ENCODE measurements around the gene AQP9.

AQP9 gene

GRCh38 chr15:58141894-58142293, 3.7 kb downstream of the AQP9 start:
- DNase-seq = no peak

- DNase-seq = no peak
These were observed 4.8 kb downstream of the AQP9 start for GRCh38 chr15:58142827-58143461.

GRCh38 chr15:58145606-58146005, 7.4 kb downstream of the AQP9 start:
- no peak for DNase-seq

- no peak for DNase-seq
These were observed 8.0 kb downstream of the AQP9 start for GRCh38 chr15:58146211-58146610.

GRCh38 chr15:58146749-58147148, 8.6 kb downstream of the AQP9 start:
- no peak for DNase-seq

GRCh38 chr15:58147171-58147611, 9.0 kb downstream of the AQP9 start:
- DNase-seq = no peak

GRCh38 chr15:58148120-58148519, 9.9 kb downstream of the AQP9 start:
- no peak for DNase-seq

- DNase-seq = no peak
These were observed 10.7 kb downstream of the AQP9 start for GRCh38 chr15:58148633-58149445.

GRCh38 chr15:58154769-58155168, 16.6 kb downstream of the AQP9 start:
- no peak for DNase-seq

- DNase-seq = no peak
These were observed 21.7 kb downstream of the AQP9 start for GRCh38 chr15:58159827-58160386.

- DNase-seq = no peak
These were observed 23.3 kb downstream of the AQP9 start for GRCh38 chr15:58161436-58161930.

- DNase-seq = no peak
These were observed 25.8 kb downstream of the AQP9 start for GRCh38 chr15:58163985-58164384.

GRCh38 chr15:58164926-58165325, 26.7 kb downstream of the AQP9 start:
- DNase-seq = no peak

- no peak for DNase-seq
These were observed 27.5 kb downstream of the AQP9 start for GRCh38 chr15:58165661-58166060.

GRCh38 chr15:58167095-58167691, 29.0 kb downstream of the AQP9 start:
- no peak for DNase-seq

- no peak for DNase-seq
These were observed 31.8 kb downstream of the AQP9 start for GRCh38 chr15:58169934-58170333.

GRCh38 chr15:58171476-58172061, 33.4 kb downstream of the AQP9 start:
- no peak for DNase-seq

- DNase-seq = no peak
These were observed 36.5 kb downstream of the AQP9 start for GRCh38 chr15:58174709-58175108.

- no peak for DNase-seq
These were observed 37.8 kb downstream of the AQP9 start for GRCh38 chr15:58175955-58176354.

GRCh38 chr15:58178668-58179067, 40.5 kb downstream of the AQP9 start:
- DNase-seq = no peak

- DNase-seq = no peak
These were observed 41.0 kb downstream of the AQP9 start for GRCh38 chr15:58179206-58179605.

GRCh38 chr15:58179741-58180381, 41.7 kb downstream of the AQP9 start:
- no peak for DNase-seq
